Gastroesophageal sphincter (tissue), 3 donors: ENCODE measurements around the gene IRF2BPL.

Experiments used
- CTCF ChIP-seq, 4 experiments: fragments of 200-600 bp in 2 of 4; fragments of 450-650 bp in 2 of 4; sonication (generic) in 1 of 4; IDR thresholded peaks; one replicate each; pipeline ENCODE4 v1.5.1; 2017 to 2019; ENCODE audit warnings: antibody characterized with exemption in 4 of 4, mild to moderate bottlenecking in 2 of 4, moderate library complexity in 2 of 4
- POLR2A ChIP-seq, 2 donors: fragments of 450-650 bp; IDR thresholded peaks; one replicate each; pipeline ENCODE4 v1.6.1; 2017; ENCODE audit warnings: antibody characterized with exemption in 2 of 2, mild to moderate bottlenecking in 2 of 2, moderate library complexity in 1 of 2
- POLR2AphosphoS5 ChIP-seq: sonication (generic); formaldehyde crosslinking; IDR thresholded peaks from one replicate; pipeline ENCODE4 v1.6.1; 2017; ENCODE audit warnings: antibody characterized with exemption

GRCh38 chr14:77033622-77034589 lies 5.4 kb upstream of the IRF2BPL start:
- TF ChIP-seq CTCF (IDR thresholded peaks at IDR 0.05) = peak in 1 of 4 experiments; percentile 26
- TF ChIP-seq POLR2AphosphoS5 = peak; percentile 88
- TF ChIP-seq POLR2A (IDR thresholded peaks at IDR 0.05) = peak; percentile 35 to 36
